GM12874 (cell line): ENCODE measurements around the gene PLXNA4.

ENCODE experiments used
- CTCF ChIP-seq: IDR thresholded peaks from 2 replicates; pipeline ENCODE4 v1.5.1; 2011; ENCODE audit warnings: low read depth, mild to moderate bottlenecking, control low read depth, low read length, moderate library complexity; ENCODE audit not compliant: insufficient read depth

PLXNA4 gene

GRCh38 chr7:132115758-132116157, 460.5 kb downstream of the PLXNA4 start:
- no peak for TF ChIP-seq CTCF

GRCh38 chr7:132115028-132115427, 461.2 kb downstream of the PLXNA4 start:
- no peak for TF ChIP-seq CTCF

- no peak for TF ChIP-seq CTCF
Measured at GRCh38 chr7:132114411-132114810, 461.9 kb downstream of the PLXNA4 start.

- TF ChIP-seq CTCF = no peak
Measured at GRCh38 chr7:132113536-132114371, 462.5 kb downstream of the PLXNA4 start.

- no peak for TF ChIP-seq CTCF
Measured at GRCh38 chr7:132112657-132113056, 463.6 kb downstream of the PLXNA4 start.

- no peak for TF ChIP-seq CTCF
Measured at GRCh38 chr7:132112106-132112505, 464.2 kb downstream of the PLXNA4 start.

GRCh38 chr7:132110692-132111091, 465.6 kb downstream of the PLXNA4 start:
- no peak for TF ChIP-seq CTCF
